ENCODE data around the gene KREMEN1.
"Not testable (repeated sequence)": the region's sequence is repeated elsewhere in the genome, so short reads cannot be mapped to it uniquely, and the experiment has no call there.

Gene KREMEN1

GRCh38 chr22:29079218-29079901 lies 6.5 kb downstream of the KREMEN1 start:
- DNase-seq, result no peak

- DNase-seq, result no peak
Observed at GRCh38 chr22:29080106-29080975, 7.5 kb downstream of the KREMEN1 start.

GRCh38 chr22:29081517-29082236 lies 8.8 kb downstream of the KREMEN1 start:
- no peak for DNase-seq

- no peak for DNase-seq
Observed at GRCh38 chr22:29082826-29083545, 10.2 kb downstream of the KREMEN1 start.

- DNase-seq, result not testable (repeated sequence)
Observed at GRCh38 chr22:29083576-29083932, 10.7 kb downstream of the KREMEN1 start.

- DNase-seq, result peak; percentile 53
Observed at GRCh38 chr22:29083933-29084591, 11.2 kb downstream of the KREMEN1 start.

- DNase-seq, result no peak
Observed at GRCh38 chr22:29087012-29087411, 14.2 kb downstream of the KREMEN1 start.

- DNase-seq, result no peak
Observed at GRCh38 chr22:29088809-29089208, 16.0 kb downstream of the KREMEN1 start.

GRCh38 chr22:29089507-29089906 lies 16.7 kb downstream of the KREMEN1 start:
- no peak for DNase-seq

GRCh38 chr22:29090039-29090438 lies 17.2 kb downstream of the KREMEN1 start:
- no peak for DNase-seq

GRCh38 chr22:29092243-29092642 lies 19.4 kb downstream of the KREMEN1 start:
- DNase-seq, result no peak

GRCh38 chr22:29093030-29093429 lies 20.2 kb downstream of the KREMEN1 start:
- DNase-seq, result no peak

GRCh38 chr22:29093501-29094300 lies 20.9 kb downstream of the KREMEN1 start:
- no peak for DNase-seq

- no peak for DNase-seq
Observed at GRCh38 chr22:29095459-29095858, 22.6 kb downstream of the KREMEN1 start.

- no peak for DNase-seq
Observed at GRCh38 chr22:29096736-29097669, 24.2 kb downstream of the KREMEN1 start.

- DNase-seq, result no peak
Observed at GRCh38 chr22:29098296-29098695, 25.5 kb downstream of the KREMEN1 start.

GRCh38 chr22:29102300-29102699 lies 29.5 kb downstream of the KREMEN1 start:
- DNase-seq, result no peak

GRCh38 chr22:29103121-29103520 lies 30.3 kb downstream of the KREMEN1 start:
- no peak for DNase-seq

GRCh38 chr22:29105468-29105867 lies 32.6 kb downstream of the KREMEN1 start:
- DNase-seq, result no peak

GRCh38 chr22:29106839-29107238 lies 34.0 kb downstream of the KREMEN1 start:
- DNase-seq, result no peak
